ENCODE measurements around the gene TWIST1.
A peak's percentile ranks its signal among the peaks of the same experiment; 100 is the strongest.

Gene TWIST1

DNA sequence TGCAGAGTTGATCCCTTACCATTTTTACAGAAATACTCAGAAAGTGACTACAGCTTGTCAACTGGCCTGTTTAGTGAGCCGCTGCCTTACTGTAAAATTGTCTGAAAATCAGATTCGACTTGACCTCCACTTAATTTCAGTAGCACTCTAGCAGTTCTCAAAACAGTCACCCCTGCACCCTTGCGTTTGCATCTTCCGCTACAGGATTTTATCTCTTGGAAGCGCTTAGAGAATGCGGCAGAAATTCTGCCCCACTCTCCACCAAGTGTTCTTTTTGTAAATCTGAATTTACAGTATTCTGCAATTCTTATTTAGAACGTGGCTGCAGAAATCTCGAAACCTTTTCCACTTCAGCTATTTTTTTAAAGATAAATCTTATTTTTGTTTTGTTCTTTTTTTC lies 1.9 kb upstream of the TWIST1 start:
- TF ChIP-seq, protein P1, sequence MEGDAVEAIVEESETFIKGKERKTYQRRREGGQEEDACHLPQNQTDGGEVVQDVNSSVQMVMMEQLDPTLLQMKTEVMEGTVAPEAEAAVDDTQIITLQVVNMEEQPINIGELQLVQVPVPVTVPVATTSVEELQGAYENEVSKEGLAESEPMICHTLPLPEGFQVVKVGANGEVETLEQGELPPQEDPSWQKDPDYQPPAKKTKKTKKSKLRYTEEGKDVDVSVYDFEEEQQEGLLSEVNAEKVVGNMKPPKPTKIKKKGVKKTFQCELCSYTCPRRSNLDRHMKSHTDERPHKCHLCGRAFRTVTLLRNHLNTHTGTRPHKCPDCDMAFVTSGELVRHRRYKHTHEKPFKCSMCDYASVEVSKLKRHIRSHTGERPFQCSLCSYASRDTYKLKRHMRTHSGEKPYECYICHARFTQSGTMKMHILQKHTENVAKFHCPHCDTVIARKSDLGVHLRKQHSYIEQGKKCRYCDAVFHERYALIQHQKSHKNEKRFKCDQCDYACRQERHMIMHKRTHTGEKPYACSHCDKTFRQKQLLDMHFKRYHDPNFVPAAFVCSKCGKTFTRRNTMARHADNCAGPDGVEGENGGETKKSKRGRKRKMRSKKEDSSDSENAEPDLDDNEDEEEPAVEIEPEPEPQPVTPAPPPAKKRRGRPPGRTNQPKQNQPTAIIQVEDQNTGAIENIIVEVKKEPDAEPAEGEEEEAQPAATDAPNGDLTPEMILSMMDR (conservative IDR thresholded peaks at IDR 0.05; ENCODE audit: control insufficient read depth, insufficient read depth, low read depth, low read length) = no peak

GRCh38 chr7:19118636-19119371 lies 1.4 kb upstream of the TWIST1 start:
- no peak for DNase-seq (ENCODE audit: low read depth)
- TF ChIP-seq, protein P1 (conservative IDR thresholded peaks at IDR 0.05; ENCODE audit: control insufficient read depth, insufficient read depth, low read depth, low read length) = no peak
- H3K4me3 ChIP-seq (ENCODE audit: control insufficient read depth, low read depth, low read length) = no peak overlapping the region

More for the DNA sequence above, 1.9 kb upstream of the TWIST1 start:
- H3K4me3 ChIP-seq (ENCODE audit: control insufficient read depth, low read depth, low read length) = no peak overlapping the region
- DNase-seq (ENCODE audit: low read depth) = no peak

GRCh38 chr7:19117870-19118608 lies 603 bp upstream of the TWIST1 start:
- peak overlapping the region; percentile 97 for H3K4me3 ChIP-seq (ENCODE audit: control insufficient read depth, low read depth, low read length)
- TF ChIP-seq, protein P1 (conservative IDR thresholded peaks at IDR 0.05; ENCODE audit: control insufficient read depth, insufficient read depth, low read depth, low read length) = peak; percentile 38
- peak; percentile 30 for DNase-seq (ENCODE audit: low read depth)

DNA sequence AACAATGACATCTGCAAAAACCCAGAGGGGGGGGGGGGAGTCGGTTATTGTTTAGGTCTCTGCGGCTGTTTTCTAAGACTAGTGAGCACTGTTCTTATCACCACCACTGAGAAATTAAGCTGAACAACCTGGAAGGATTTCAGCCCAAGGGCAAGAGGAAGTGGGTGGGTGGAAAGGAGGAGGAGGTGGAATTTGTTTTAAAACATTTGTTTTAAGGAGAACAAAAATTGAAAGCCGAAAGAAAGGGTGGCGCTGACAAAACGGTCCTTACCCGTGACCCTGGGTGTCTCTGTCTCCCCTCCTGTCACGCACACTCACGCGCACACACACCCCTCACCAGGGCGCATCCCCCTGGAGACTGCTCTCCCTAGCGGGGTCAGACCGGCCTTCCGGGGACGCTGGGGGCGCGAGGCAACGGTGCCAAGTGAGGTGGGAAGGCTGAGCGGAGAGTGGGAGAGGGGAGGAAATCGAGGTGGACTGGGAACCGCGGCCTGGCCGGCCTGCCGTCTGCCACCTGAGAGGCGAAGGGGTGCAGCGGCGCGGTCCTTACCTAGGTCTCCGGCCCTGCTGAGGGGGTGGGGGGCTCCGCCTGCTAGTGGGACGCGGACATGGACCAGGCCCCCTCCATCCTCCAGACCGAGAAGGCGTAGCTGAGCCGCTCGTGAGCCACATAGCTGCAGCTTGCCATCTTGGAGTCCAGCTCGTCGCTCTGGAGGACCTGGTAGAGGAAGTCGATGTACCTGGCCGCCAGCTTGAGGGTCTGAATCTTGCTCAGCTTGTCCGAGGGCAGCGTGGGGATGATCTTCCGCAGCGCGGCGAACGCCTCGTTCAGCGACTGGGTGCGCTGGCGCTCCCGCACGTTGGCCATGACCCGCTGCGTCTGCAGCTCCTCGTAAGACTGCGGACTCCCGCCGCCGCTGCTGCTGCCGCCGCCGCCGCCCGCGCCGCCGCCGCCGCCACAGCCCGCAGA lies 1.0 kb downstream of the TWIST1 start:
- DNase-seq (ENCODE audit: low read depth) = peak; percentile 48
- H3K4me3 ChIP-seq (ENCODE audit: control insufficient read depth, low read depth, low read length) = peak overlapping the region; percentile 97
- TF ChIP-seq, protein P1 (conservative IDR thresholded peaks at IDR 0.05; ENCODE audit: control insufficient read depth, insufficient read depth, low read depth, low read length) = no peak

GRCh38 chr7:19114551-19114855 lies 2.9 kb downstream of the TWIST1 start:
- TF ChIP-seq, protein P1 (conservative IDR thresholded peaks at IDR 0.05; ENCODE audit: control insufficient read depth, insufficient read depth, low read depth, low read length) = no peak
- H3K4me3 ChIP-seq (ENCODE audit: control insufficient read depth, low read depth, low read length) = peak overlapping the region; percentile 97
- DNase-seq (ENCODE audit: low read depth) = peak; percentile 70

GRCh38 chr7:19113855-19114550 lies 3.4 kb downstream of the TWIST1 start:
- TF ChIP-seq, protein P1 (conservative IDR thresholded peaks at IDR 0.05; ENCODE audit: control insufficient read depth, insufficient read depth, low read depth, low read length) = no peak
- peak overlapping the region; percentile 97 for H3K4me3 ChIP-seq (ENCODE audit: control insufficient read depth, low read depth, low read length)
- DNase-seq (ENCODE audit: low read depth) = peak; percentile 70
